Left ventricle myocardium inferior (tissue), 1 donor: ENCODE measurements around the gene STARD9. TPM values are rescaled to one million over a fixed set of nuclear protein-coding genes. Genes with fewer than 3 reads are reported as not detected.

ENCODE experiments used
- DNase-seq: peaks from one replicate; pipeline ENCODE4 v3.0.0-alpha.2; 2020
- H3K27ac ChIP-seq: fragments of 200-600 bp; replicated peaks from 2 replicates; pipeline ENCODE4 v1.8.0; 2021
- H3K27me3 ChIP-seq: fragments of 200-600 bp; 2 replicates; pipeline ENCODE4 v1.8.0; 2021; ENCODE audit warnings: low read depth
- H3K36me3 ChIP-seq: fragments of 200-600 bp; 2 replicates; pipeline ENCODE4 v1.8.0; 2021
- H3K4me1 ChIP-seq: fragments of 200-600 bp; 2 replicates; pipeline ENCODE4 v1.8.0; 2021
- H3K4me3 ChIP-seq: fragments of 200-600 bp; 2 replicates; pipeline ENCODE4 v1.8.0; 2021; ENCODE audit warnings: mild to moderate bottlenecking, moderate library complexity
- H3K9me3 ChIP-seq: fragments of 200-600 bp; replicated peaks from 2 replicates; pipeline ENCODE4 v1.8.0; 2021
- intact Hi-C: fragments of 100-400 bp; cut with micrococcal nuclease; formaldehyde crosslinking; loops from one replicate; pipeline ENCODE4 v1.11.0; 2022
- total RNA-seq: library from RNA; stranded (reverse); fragmentation: NEBNext Ultra II Directional; extraction: Animal tissue kit (Norgen Biotek cat#: 25700); gene quantifications from one replicate; pipeline ENCODE4 v1.2.1, GENCODE V29; 2021
- TF ChIP-seq, protein P1 (sequence below): fragments of 200-600 bp; IDR thresholded peaks from 2 replicates; pipeline ENCODE4 v1.8.0; 2021; ENCODE audit warnings: antibody characterized with exemption, mild to moderate bottlenecking, borderline replicate concordance
- donor health status: DM: no; HTN: yes; CAD: no; lungs with severe emphysema.

Gene STARD9
- total RNA-seq, 1 donor from 2014 or later, result 4.9 TPM

GRCh38 chr15:42729409-42729808 lies 154.0 kb downstream of the STARD9 start:
- TF ChIP-seq, protein P1, sequence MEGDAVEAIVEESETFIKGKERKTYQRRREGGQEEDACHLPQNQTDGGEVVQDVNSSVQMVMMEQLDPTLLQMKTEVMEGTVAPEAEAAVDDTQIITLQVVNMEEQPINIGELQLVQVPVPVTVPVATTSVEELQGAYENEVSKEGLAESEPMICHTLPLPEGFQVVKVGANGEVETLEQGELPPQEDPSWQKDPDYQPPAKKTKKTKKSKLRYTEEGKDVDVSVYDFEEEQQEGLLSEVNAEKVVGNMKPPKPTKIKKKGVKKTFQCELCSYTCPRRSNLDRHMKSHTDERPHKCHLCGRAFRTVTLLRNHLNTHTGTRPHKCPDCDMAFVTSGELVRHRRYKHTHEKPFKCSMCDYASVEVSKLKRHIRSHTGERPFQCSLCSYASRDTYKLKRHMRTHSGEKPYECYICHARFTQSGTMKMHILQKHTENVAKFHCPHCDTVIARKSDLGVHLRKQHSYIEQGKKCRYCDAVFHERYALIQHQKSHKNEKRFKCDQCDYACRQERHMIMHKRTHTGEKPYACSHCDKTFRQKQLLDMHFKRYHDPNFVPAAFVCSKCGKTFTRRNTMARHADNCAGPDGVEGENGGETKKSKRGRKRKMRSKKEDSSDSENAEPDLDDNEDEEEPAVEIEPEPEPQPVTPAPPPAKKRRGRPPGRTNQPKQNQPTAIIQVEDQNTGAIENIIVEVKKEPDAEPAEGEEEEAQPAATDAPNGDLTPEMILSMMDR, result no peak
- H3K27ac ChIP-seq, result no peak overlapping the region
- no peaks in the 10 kb centered on the region for H3K27me3 ChIP-seq
- H3K9me3 ChIP-seq, result no peaks in the 10 kb centered on the region
- H3K4me1 ChIP-seq, result no peaks in the 10 kb centered on the region
- H3K4me3 ChIP-seq, result no peak overlapping the region
- H3K36me3 ChIP-seq, result peaks cover 100% of the 10 kb centered on the region
- intact Hi-C loops, result no loop called here
- no peak for DNase-seq

DNA sequence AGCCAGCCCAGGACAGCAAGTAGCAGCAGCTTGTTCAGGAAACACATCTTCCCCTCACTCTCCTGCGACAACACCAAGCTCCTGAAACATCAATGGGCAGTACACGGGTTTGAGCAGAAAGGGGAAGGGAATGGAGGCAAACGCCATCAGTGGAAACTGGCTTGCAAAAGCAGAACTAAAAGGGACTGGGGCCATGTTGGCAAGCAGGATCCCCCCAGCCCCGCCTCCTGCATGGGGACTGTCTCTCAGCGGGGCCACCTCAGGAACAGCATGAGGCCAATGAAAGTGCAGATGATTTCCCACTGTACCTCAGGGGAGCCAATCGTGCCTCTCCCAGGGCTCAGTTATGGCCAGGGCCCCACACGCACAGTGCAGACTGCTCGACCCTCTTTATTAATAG lies 154.7 kb downstream of the STARD9 start:
- H3K4me1 ChIP-seq, result peaks cover 4% of the 10 kb centered on the region
- H3K9me3 ChIP-seq, result no peaks in the 10 kb centered on the region
- H3K36me3 ChIP-seq, result peaks cover 98% of the 10 kb centered on the region
- no peak for DNase-seq
- H3K27ac ChIP-seq, result no peak overlapping the region
- TF ChIP-seq, protein P1, result no peak
- no peak overlapping the region for H3K4me3 ChIP-seq
- no peaks in the 10 kb centered on the region for H3K27me3 ChIP-seq
- intact Hi-C loops, result no loop called here

- Histone ChIP-seq H3K27ac (no peak overlapping the region), H3K4me1 (peaks cover 8% of the 10 kb centered on the region), H3K4me3 (no peak overlapping the region), H3K27me3 (no peaks in the 10 kb centered on the region), H3K36me3 (peaks cover 98% of the 10 kb centered on the region), H3K9me3 (no peaks in the 10 kb centered on the region)
- intact Hi-C loops, result no loop called here
- DNase-seq, result no peak
- TF ChIP-seq, protein P1, result no peak
These were observed 155.1 kb downstream of the STARD9 start for GRCh38 chr15:42730536-42730935.

DNA sequence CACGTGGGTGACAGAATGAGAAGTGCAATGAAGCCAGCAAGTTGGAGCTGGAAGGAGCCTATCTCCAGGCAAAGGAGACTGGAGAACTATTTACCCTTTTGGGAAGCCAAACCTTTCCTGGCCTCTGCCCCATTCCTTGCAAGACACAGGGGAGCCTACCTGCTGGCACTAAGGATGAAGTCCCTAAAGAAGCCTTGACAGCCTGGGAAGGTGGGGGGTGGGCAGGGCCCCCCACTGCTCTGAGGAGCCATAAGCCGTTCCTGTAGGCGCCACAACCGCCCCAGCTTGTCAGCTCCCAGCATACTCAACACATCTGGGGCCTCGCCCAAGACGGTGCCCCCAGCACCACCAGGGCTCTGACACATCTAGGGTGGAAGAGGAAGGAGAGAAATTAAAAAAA lies 156.1 kb downstream of the STARD9 start:
- intact Hi-C loops, result no loop called here
- Histone ChIP-seq H3K9me3 (no peaks in the 10 kb centered on the region), H3K36me3 (peaks cover 90% of the 10 kb centered on the region), H3K4me1 (peaks cover 17% of the 10 kb centered on the region), H3K27ac (no peak overlapping the region), H3K4me3 (no peak overlapping the region), H3K27me3 (no peaks in the 10 kb centered on the region)
- TF ChIP-seq, protein P1, result no peak
- DNase-seq, result no peak

GRCh38 chr15:42732095-42732827 lies 156.9 kb downstream of the STARD9 start:
- Histone ChIP-seq H3K9me3 (no peaks in the 10 kb centered on the region), H3K36me3 (peaks cover 82% of the 10 kb centered on the region), H3K27me3 (no peaks in the 10 kb centered on the region), H3K4me1 (peaks cover 23% of the 10 kb centered on the region), H3K27ac (no peak overlapping the region), H3K4me3 (no peak overlapping the region)
- DNase-seq, result no peak
- TF ChIP-seq, protein P1, result no peak
- intact Hi-C loops, result no loop called here
